ENCODE data around the gene BRIX1. TPM values are rescaled to one million over a fixed set of nuclear protein-coding genes. Genes with fewer than 3 reads are reported as not detected.

Gene BRIX1
- total RNA-seq, 2 experiments from 2014 or later: 41.6 to 46.4 TPM

- peak; percentile 83 for DNase-seq
- ChIA-PET CTCF (interaction anchor here (0.8 to 2.4 kb wide), 7 partner anchors 10 to 933 kb away, joined by 3 to 29 read pairs (median 4); partner anchors contain the start of genes BRIX1 and RAD1), POLR2A (interaction anchor here (0.6 to 3.4 kb wide), 11 partner anchors 9 to 1221 kb away, joined by 3 to 72 read pairs (median 4); partner anchors contain the start of genes BRIX1, LMBRD2, RAD1 and TTC23L)
- Mint-ChIP-seq H3K4me3 (peak overlapping the region; percentile 96), H3K4me1 (ENCODE audit: low read depth) (peaks cover 32% of the 10 kb centered on the region), H3K27ac (peak overlapping the region; percentile 97), H3K27me3 (ENCODE audit: low read depth) (no peaks in the 10 kb centered on the region), H3K9me3 (ENCODE audit: insufficient read depth) (no peaks in the 10 kb centered on the region), H3K36me3 (ENCODE audit: low read depth) (peaks cover 35% of the 10 kb centered on the region)
- ATAC-seq: peak; percentile 73
Measured at GRCh38 chr5:34929720-34930461, 14.4 kb downstream of the BRIX1 start.

- no peak for ATAC-seq
- DNase-seq: no peak
- ChIA-PET POLR2A (interaction anchor here (1.4 to 3.4 kb wide), 5 partner anchors 9 to 91 kb away, joined by 3 to 72 read pairs (median 8); partner anchors contain the start of genes BRIX1, RAD1 and TTC23L), CTCF (interaction anchor here (0.8 to 2.4 kb wide), 5 partner anchors 11 to 407 kb away, joined by 3 to 29 read pairs (median 4); partner anchors contain the start of genes BRIX1 and RAD1)
- Mint-ChIP-seq H3K27me3 (ENCODE audit: low read depth) (no peaks in the 10 kb centered on the region), H3K36me3 (ENCODE audit: low read depth) (peaks cover 35% of the 10 kb centered on the region), H3K4me1 (ENCODE audit: low read depth) (peaks cover 32% of the 10 kb centered on the region), H3K9me3 (ENCODE audit: insufficient read depth) (no peaks in the 10 kb centered on the region), H3K4me3 (peak overlapping the region; percentile 96), H3K27ac (peak overlapping the region; percentile 97)
Measured at GRCh38 chr5:34930462-34930844, 14.9 kb downstream of the BRIX1 start.

- Mint-ChIP-seq H3K4me1 (ENCODE audit: low read depth) (peaks cover 32% of the 10 kb centered on the region), H3K27me3 (ENCODE audit: low read depth) (no peaks in the 10 kb centered on the region)
- CTCF ChIA-PET: interaction anchor here (1.6 to 2.4 kb wide), 2 partner anchors 15 to 407 kb away, joined by 4 to 29 read pairs; partner anchors contain the start of genes BRIX1 and RAD1
Measured at GRCh38 chr5:34930870-34931269, 15.4 kb downstream of the BRIX1 start.

GRCh38 chr5:34932947-34933346 lies 17.4 kb downstream of the BRIX1 start:
- Mint-ChIP-seq H3K27me3 (ENCODE audit: low read depth) (no peaks in the 10 kb centered on the region), H3K36me3 (ENCODE audit: low read depth) (peaks cover 32% of the 10 kb centered on the region), H3K27ac (no peak overlapping the region), H3K9me3 (ENCODE audit: insufficient read depth) (no peaks in the 10 kb centered on the region), H3K4me1 (ENCODE audit: low read depth) (peaks cover 30% of the 10 kb centered on the region), H3K4me3 (no peak overlapping the region)
- POLR2A ChIA-PET: no interaction called here
- DNase-seq (no peak), ATAC-seq (no peak)
- CTCF ChIA-PET: no interaction called here

More at GRCh38 chr5:34930870-34931269, 15.4 kb downstream of the BRIX1 start:
- peak overlapping the region; percentile 97 for H3K27ac Mint-ChIP-seq
- peak overlapping the region; percentile 96 for H3K4me3 Mint-ChIP-seq
- H3K9me3 Mint-ChIP-seq (ENCODE audit: insufficient read depth): no peaks in the 10 kb centered on the region
- no peak for ATAC-seq
- no peak for DNase-seq
- H3K36me3 Mint-ChIP-seq (ENCODE audit: low read depth): peaks cover 32% of the 10 kb centered on the region
- POLR2A ChIA-PET: interaction anchor here (1.4 to 2.3 kb wide), 3 partner anchors 10 to 92 kb away, joined by 3 to 8 read pairs (median 7); partner anchors contain the start of gene TTC23L

GRCh38 chr5:34941936-34942335 lies 26.4 kb downstream of the BRIX1 start:
- ChIA-PET CTCF (no interaction called here), POLR2A (no interaction called here)
- no peak overlapping the region for H3K4me3 Mint-ChIP-seq
- H3K27ac Mint-ChIP-seq: no peak overlapping the region
- H3K4me1 Mint-ChIP-seq (ENCODE audit: low read depth): no peaks in the 10 kb centered on the region
- no peak for ATAC-seq
- H3K36me3 Mint-ChIP-seq (ENCODE audit: low read depth): peaks cover 50% of the 10 kb centered on the region
- H3K9me3 Mint-ChIP-seq (ENCODE audit: insufficient read depth): no peaks in the 10 kb centered on the region
- DNase-seq: no peak
- H3K27me3 Mint-ChIP-seq (ENCODE audit: low read depth): no peaks in the 10 kb centered on the region

- peaks cover 42% of the 10 kb centered on the region for H3K36me3 Mint-ChIP-seq (ENCODE audit: low read depth)
- ChIA-PET CTCF (interaction anchor here (2.3 kb wide), 1 partner anchor 10 kb away, joined by 8 read pairs; no protein-coding TSS in a partner anchor), POLR2A (interaction anchor here (1.2 to 1.8 kb wide), 2 partner anchors 14 to 15 kb away, joined by 4 to 7 read pairs; partner anchors contain the start of gene DNAJC21)
- H3K9me3 Mint-ChIP-seq (ENCODE audit: insufficient read depth): no peaks in the 10 kb centered on the region
- ATAC-seq (no peak), DNase-seq (no peak)
- H3K27me3 Mint-ChIP-seq (ENCODE audit: low read depth): no peaks in the 10 kb centered on the region
- H3K4me3 Mint-ChIP-seq: no peak overlapping the region
- no peaks in the 10 kb centered on the region for H3K4me1 Mint-ChIP-seq (ENCODE audit: low read depth)
- no peak overlapping the region for H3K27ac Mint-ChIP-seq
Measured at GRCh38 chr5:34944044-34944443, 28.5 kb downstream of the BRIX1 start.

GRCh38 chr5:34944460-34945047 lies 29.0 kb downstream of the BRIX1 start:
- ChIA-PET CTCF (interaction anchor here (1.2 to 2.3 kb wide), 2 partner anchors 10 to 30 kb away, joined by 3 to 8 read pairs; partner anchors contain the start of gene RAD1), POLR2A (interaction anchor here (0.6 to 1.8 kb wide), 2 partner anchors 15 to 507 kb away, joined by 5 to 7 read pairs; partner anchors contain the start of gene DNAJC21)
- Mint-ChIP-seq H3K4me1 (ENCODE audit: low read depth) (no peaks in the 10 kb centered on the region), H3K27me3 (ENCODE audit: low read depth) (no peaks in the 10 kb centered on the region), H3K4me3 (no peak overlapping the region), H3K9me3 (ENCODE audit: insufficient read depth) (no peaks in the 10 kb centered on the region), H3K36me3 (ENCODE audit: low read depth) (peaks cover 46% of the 10 kb centered on the region), H3K27ac (no peak overlapping the region)
- ATAC-seq: no peak
- no peak for DNase-seq

GRCh38 chr5:34957321-34957720 lies 41.8 kb downstream of the BRIX1 start:
- ChIA-PET POLR2A (no interaction called here), CTCF (interaction anchor here (0.8 to 2.7 kb wide), 3 partner anchors 9 to 45 kb away, joined by 3 to 18 read pairs (median 3); no protein-coding TSS in a partner anchor)
- H3K9me3 Mint-ChIP-seq (ENCODE audit: insufficient read depth): no peaks in the 10 kb centered on the region
- no peak for ATAC-seq
- H3K4me1 Mint-ChIP-seq (ENCODE audit: low read depth): peaks cover 19% of the 10 kb centered on the region
- no peak overlapping the region for H3K4me3 Mint-ChIP-seq
- DNase-seq: no peak
- peaks cover 25% of the 10 kb centered on the region for H3K36me3 Mint-ChIP-seq (ENCODE audit: low read depth)
- no peaks in the 10 kb centered on the region for H3K27me3 Mint-ChIP-seq (ENCODE audit: low read depth)
- no peak overlapping the region for H3K27ac Mint-ChIP-seq

- POLR2A ChIA-PET: interaction anchor here (0.8 kb wide), 1 partner anchor 28 kb away, joined by 4 read pairs; the partner anchor contains the start of gene DNAJC21
- DNase-seq: no peak
- no peaks in the 10 kb centered on the region for H3K27me3 Mint-ChIP-seq (ENCODE audit: low read depth)
- no peak overlapping the region for H3K27ac Mint-ChIP-seq
- ATAC-seq: no peak
- H3K4me3 Mint-ChIP-seq: no peak overlapping the region
- H3K4me1 Mint-ChIP-seq (ENCODE audit: low read depth): peaks cover 19% of the 10 kb centered on the region
- peaks cover 20% of the 10 kb centered on the region for H3K36me3 Mint-ChIP-seq (ENCODE audit: low read depth)
- no peaks in the 10 kb centered on the region for H3K9me3 Mint-ChIP-seq (ENCODE audit: insufficient read depth)
- CTCF ChIA-PET: interaction anchor here (0.7 to 2.7 kb wide), 4 partner anchors 8 to 44 kb away, joined by 3 to 18 read pairs (median 3); no protein-coding TSS in a partner anchor
Measured at GRCh38 chr5:34957857-34958690, 42.6 kb downstream of the BRIX1 start.

GRCh38 chr5:34959323-34959722 lies 43.8 kb downstream of the BRIX1 start:
- no peaks in the 10 kb centered on the region for H3K9me3 Mint-ChIP-seq (ENCODE audit: insufficient read depth)
- no peak for ATAC-seq
- CTCF ChIA-PET: interaction anchor here (2.7 kb wide), 1 partner anchor 43 kb away, joined by 18 read pairs; no protein-coding TSS in a partner anchor
- no peaks in the 10 kb centered on the region for H3K27me3 Mint-ChIP-seq (ENCODE audit: low read depth)
- H3K27ac Mint-ChIP-seq: peak overlapping the region; percentile 44
- DNase-seq: peak; percentile 24
- H3K4me3 Mint-ChIP-seq: no peak overlapping the region
- POLR2A ChIA-PET: no interaction called here
- peaks cover 16% of the 10 kb centered on the region for H3K36me3 Mint-ChIP-seq (ENCODE audit: low read depth)
- peaks cover 19% of the 10 kb centered on the region for H3K4me1 Mint-ChIP-seq (ENCODE audit: low read depth)

- CTCF ChIA-PET: interaction anchor here (1.0 kb wide), 1 partner anchor 36 kb away, joined by 4 read pairs; no protein-coding TSS in a partner anchor
- peaks cover 15% of the 10 kb centered on the region for H3K9me3 Mint-ChIP-seq (ENCODE audit: insufficient read depth)
Measured at GRCh38 chr5:34967540-34967939, 52.0 kb downstream of the BRIX1 start.

More at GRCh38 chr5:34967540-34967939, 52.0 kb downstream of the BRIX1 start:
- Mint-ChIP-seq H3K36me3 (ENCODE audit: low read depth) (peaks cover 17% of the 10 kb centered on the region), H3K4me1 (ENCODE audit: low read depth) (no peaks in the 10 kb centered on the region), H3K27ac (no peak overlapping the region), H3K27me3 (ENCODE audit: low read depth) (no peaks in the 10 kb centered on the region), H3K4me3 (no peak overlapping the region)
- DNase-seq: no peak
- POLR2A ChIA-PET: no interaction called here
- ATAC-seq: no peak
